ENCODE measurements around the gene UROC1.

UROC1 gene

DNA sequence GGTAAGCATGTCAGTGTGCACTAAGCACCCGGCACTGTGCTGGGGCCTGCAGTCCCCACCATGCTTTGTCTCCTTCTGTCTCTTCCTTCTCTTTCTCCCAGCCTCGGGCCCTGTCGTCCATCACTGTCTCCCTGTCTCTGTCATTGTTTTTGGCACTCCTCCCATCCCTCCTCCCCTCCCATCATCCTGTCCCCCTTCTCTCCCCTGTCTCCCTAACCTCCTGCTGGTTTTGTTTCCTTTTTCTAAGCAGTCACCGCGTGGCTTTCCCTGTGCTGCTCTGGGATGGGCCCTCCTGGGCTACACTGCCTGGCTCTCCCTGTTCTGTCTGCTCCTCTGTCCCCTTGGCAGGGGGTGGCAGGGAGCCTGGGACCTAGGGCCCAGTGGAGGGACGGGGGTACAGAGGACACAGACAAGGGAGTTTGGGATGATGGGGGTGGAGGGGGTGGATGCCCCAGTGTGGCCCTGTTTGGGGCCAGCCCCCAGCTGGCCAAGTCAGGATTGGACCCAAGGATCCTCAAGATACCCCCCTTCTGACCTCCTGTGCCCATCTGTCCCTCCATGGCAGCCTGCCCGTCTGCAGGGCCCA is 12.1 kb upstream of the UROC1 start:
- no peak for DNase-seq

DNA sequence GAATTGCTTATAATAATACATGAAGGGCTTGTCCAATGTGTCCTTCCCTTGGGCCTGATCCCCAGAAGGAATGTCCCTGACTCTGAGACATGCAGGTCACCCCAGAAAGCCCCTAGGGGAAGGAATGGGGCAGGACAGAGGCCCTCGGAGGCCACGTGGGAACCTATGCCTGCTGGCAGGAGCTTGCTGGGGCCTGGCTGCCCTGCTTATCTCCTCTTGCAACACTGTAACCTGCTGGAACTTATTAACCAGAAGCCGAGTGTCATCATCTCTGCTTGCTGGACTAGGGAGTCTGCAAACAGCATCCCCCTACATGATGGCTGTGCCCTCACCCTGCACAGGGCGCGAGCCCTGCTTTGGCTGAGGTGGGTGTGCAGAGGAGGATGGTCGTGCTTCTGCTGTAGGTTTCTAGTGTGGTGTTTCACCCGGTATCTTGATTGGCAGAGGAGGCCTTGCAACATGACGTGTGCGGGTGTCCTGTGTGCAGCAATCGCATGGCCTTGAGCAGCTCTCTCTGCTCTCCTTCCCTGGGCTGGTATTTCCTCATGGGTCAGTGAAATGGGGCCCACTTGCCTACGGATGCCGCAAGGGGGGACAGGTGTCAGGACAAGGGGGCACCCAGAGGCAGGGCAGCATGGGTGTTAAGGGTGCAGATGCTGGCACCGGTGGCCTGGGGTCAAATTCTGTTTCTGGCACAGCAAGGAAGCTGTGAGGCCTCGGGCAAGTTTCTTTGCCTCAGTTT is 11.4 kb upstream of the UROC1 start:
- DNase-seq = no peak

DNA sequence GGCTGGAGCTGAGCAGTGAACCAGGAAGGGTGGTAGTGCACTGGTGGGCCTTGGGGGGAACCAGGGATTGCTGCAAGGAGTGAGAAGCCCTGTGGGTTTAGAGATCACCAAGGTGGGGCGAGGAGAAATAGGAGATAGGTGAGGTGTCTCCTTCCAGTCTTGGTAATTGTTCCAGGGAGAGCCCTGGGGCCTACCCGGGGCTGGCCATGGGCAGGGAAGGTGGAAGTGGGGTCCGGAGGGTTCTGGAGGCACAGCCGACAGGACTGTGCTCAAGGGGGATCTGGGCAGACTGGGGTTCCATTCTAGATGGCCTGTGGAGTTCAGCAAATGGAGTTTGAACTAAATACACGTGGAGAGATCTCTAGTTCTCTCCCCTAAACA is 10.8 kb upstream of the UROC1 start:
- no peak for DNase-seq

DNA sequence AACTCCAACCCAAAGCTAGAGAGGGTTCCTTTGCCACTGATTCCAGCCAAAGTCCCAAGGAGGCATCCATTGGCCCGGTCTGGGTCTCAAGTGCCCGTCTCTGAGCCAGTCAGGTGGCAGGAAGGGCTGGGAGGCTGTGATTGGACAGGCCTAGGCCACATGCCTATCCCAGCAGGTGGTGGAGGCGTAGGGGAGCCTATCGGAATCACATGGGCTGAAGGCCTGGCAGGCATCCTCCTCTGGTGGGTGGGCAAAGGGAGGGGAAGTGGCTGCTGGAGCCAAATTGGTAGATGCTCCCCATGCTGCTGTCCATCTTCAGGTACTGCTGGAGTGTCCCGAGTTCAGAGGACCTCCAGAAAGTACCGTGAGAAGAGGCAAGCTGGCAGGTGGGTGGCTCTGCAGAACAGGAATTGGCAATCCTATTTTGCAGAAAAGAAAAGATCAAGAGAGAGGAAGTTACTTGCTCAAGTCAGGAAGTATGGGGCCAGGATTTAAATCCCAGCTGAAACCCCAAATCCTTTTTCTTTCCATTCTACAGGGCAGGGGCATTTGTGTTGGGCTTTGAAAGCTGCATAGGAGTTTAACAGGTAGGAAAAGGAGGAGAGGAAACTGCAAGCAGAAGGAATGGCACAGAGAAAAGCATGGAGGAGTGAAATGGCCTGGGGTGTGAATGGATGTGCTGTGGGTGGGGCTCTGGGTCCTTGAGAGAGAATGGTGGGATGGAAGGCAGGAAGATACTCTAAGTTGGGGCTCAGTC is 10.1 kb upstream of the UROC1 start:
- DNase-seq = no peak

DNA sequence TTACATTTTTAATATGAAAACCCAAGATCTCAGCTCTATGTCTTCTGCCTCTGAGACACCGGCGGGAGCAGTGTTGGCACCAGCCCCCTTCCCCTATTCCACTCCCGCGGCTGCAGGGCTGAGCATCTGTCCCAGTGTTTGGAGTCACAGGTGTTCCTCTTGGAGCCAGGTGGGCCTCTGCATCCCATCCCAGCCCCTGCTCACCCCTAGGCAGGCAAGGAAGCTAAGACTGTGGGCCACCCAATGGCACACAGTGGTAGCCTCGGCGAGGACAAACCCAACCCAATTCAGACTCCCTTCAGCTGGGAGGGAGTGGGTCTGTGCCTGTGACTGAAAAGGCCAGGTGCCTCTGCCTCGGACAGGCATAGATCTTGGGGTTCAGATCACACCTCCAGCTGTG is 9.4 kb upstream of the UROC1 start:
- DNase-seq = no peak

DNA sequence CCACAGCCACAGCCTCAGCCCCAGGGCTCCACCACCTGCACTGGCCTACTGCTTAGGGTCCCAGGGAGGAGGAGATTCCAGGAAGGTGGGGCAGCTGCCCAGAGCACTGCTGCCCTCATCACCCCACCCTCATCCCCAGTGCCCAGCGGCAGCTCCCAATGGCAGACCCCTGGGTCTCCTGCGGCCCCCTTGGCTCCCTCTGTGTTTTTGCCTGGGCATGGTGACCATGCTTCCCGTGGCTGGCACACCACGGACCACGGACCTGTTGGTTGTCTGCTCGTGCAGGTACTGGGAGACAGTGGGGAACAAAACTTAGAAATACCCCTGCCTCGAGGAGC is 9.1 kb upstream of the UROC1 start:
- DNase-seq = no peak

DNA sequence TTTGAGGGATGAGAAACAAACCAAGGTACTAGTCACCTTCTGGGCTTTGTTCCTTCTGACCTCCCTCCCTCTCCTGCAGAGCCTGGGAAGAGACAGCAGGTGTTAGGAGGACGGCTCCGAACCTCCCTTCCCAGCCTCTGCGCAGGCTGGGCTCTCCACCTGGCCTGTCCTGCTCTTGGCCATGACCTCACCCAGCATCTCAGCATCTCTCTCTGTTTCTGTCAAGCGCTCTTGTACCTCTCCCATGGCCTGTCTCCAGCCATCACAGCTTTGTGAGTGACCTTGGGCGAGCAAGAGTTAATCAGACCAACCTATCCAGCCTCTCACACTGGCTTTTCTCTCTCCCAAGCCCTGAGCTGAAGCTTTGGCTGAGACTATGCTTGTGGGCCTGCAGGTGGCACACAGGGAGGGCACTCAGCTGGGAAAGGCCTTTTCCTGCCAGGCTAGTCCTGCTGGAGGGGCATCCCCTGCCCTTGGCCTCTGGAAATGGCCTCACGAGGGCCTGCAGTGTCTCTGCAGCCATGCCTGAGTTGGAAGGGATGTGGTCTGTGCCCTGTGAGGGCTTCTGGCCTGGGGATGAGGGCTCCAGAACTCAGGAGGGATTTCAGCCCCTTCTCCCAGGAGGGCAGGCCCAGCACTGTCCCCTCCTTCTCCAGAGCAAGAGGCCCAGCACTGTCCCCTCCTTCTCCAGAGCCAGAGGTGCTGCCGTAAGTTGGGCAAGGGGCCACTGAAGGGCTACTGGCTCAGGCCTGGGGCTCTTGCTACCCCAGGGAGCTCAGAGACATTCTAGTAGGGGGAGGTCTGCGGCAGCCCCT is 8.5 kb upstream of the UROC1 start:
- DNase-seq = no peak

DNA sequence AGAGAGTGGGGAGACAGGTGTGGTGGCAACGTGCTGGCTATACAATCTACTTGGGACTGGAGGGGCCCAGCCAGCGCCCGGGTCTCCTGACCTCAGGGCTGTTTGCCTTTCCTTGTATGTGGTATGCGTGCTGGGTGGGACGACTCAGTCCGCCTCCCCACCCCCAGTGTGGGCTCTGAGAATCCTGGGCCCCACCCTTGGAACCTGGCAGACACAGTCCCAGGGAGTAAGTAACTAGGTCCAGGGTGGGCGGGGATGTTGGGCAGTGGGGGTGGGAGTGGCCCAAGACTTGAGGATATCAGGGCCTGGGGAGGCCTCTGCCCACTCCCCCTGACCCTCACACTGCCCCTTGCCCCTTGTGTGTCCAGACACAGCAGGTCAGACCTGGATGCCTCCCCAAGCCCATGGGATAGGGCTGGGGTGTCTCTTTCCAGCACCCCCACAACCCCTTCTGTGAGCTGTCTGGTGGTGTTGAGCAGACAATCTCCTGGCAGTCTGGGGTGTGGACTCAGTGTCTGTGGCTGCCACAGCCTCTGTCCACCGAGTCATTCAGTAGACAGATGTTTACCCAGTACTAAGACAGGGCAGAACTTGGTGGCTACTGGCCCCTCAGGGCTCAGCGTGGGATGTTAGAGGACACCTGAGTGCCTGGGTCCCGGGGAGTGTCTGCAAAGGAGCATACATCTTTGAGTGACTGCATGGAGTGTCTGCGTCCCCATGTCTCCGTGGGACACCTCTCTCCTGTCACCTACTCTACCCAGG is 7.7 kb upstream of the UROC1 start:
- no peak for DNase-seq

DNA sequence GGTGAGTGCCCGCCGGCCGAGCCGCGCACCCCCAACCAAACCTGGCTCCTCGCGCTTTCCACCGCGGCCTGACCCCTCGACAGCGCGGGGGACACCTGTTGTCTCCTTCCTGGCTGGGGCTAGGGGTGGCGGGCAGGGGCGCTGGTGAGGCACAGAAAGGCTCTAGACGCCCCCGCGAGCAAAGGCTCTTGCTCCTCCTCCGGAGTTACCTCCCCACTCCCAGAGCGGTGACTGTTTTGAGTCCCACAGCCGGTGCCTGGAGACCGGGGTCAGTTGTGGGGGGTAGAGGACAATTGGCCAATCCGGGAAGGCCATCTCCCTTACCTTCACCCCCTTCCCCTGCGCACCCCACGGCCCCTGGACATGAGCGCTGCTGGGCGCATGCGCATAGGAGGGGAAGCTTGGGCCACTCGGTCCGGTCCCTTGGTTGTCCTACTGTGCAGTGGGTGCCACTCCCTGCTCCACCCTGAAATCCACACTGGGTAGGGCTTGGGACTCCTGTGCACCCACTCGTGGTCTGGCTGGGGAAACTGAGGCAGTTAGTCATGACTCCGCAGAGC is 6.9 kb upstream of the UROC1 start:
- DNase-seq = no peak

DNA sequence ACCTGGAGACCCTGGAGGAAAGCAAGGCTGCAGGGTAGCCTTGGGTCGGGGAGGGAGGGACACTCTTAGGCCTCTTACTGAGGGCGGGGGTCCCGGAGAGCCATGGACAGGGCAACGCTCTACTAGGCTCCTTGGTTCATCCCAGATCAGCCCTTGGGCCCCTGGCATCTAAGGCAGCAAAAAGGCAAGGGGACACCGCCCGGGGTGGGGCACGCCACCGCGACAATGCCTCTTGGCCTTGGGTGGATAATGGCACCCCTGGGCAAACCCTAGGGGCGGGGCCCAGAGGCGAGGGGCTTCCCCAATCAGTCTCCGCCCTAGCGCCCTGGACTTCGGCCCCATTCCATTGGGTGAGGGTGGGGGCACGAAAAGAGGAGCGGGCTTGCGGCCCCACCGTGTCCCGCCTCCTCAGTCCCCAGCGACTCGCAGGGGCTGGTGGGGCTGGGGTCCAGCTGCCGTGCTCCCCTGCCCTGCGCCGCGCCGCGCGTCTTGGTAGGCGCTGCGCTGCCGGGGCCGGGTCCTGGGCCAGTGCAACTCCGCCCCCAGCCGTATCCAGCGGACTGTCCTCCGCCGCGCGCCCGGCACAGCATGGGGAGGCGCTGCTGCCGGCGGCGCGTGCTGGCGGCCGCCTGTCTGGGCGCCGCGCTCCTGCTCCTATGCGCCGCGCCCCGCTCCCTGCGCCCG is 6.3 kb upstream of the UROC1 start, which contains the start of gene CHST13:
CHST13 (plus strand) TSS at position 411 of the 684 bp plus-strand sequence; CDS start at position 589, 178 bp downstream.
- peak; percentile 28 for DNase-seq

DNA sequence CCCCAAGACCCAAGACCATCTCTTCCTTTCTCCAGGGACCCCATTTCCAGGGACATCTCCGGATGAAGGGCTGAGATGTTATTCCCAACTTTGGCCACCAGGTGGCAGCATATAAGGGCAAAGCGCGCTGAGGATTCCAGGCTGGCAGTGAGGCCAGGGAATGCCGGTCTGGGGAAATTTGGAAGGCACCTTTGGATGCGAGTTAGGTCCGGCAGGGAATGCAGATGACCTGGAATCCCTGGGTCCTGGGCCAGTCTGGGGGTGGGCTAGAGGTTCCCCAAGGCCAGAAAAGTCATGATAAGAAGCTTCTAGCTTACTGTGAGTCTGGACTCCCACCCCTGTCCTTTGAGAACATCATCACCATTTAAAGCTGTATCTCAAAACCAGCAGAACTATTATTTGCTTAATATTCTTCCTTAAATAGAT is 4.8 kb upstream of the UROC1 start:
- DNase-seq = peak; percentile 21

DNA sequence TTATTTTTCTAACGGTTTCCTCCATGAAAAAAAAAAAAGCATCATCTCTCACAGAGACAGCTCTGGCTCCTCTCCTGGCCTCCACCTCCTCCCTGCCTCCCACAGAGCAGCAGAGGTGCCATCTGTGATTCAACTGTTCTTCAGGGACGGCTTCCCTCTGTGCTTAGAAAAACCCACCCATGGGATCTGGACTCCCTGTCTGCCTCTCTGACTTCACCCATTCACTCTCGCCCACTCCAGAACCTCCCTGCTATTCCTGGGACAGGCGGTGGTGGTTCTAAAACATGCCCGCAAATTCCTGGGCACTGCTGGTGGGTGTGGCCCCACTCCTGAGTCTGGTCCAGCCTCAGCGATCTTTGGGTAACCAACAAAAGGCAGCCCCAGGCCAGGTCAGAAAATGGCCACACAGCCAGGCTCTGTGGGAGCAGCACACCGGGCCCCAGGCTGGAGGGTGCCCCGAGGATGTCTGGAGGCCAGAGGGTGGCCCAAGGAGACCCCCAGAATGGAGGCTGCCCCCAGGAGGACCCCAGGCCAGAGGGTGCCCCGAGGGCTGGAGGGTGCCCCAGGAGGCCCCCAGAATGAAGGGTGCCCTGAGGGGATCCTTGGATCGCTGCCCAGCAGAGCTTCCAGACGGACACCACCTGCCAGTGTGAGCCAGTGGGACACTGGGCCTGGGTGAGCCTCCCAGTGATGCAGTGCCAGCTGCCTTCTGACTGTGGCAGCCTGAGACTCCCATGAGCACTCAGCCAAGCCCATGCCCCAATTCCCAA is 3.7 kb upstream of the UROC1 start:
- no peak for DNase-seq

DNA sequence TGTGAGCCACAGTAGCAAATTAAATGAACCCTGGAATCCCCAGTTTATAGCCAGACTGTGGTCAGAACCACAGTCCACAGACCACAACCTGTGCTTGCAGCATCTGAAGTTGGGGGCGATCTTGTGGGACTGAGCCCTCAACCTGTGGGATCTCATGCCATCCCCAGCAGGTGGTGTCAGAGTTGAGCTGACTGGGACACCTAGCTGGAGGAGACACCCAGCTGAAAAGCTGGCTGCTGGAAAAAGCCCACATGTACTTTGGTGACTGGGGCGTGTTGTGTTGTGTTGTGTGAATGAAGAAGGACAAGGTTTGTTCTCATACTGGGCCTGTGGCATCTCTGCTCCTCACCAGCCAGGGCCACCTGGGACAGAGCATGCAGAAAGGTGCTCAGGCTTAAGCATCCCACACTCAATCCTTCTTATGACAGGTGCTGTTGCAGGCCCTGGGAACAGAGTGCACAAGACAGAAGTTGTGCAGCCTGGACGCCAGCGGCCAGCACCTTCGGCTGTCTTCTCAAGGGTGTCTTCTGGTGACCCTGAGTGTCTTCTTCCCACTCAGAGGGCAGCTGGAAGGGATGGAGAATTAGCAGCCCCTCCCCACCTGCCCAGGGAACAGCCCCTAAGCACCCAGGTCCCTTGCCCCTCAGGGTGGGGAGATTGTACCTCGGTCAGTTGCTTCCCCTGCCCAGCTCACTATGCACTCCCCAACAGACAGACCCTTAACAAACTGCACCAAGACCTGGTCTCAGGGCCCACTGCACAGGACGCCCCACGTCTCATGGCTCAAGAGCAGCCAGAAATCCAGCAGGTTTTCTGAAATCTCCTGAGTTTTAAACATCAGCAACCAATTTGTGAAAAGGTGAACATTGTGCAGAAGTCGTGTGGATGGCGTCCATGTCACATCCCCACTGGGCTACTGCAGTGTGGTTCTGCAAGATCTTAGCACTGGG is 2.2 kb upstream of the UROC1 start:
- DNase-seq = no peak

DNA sequence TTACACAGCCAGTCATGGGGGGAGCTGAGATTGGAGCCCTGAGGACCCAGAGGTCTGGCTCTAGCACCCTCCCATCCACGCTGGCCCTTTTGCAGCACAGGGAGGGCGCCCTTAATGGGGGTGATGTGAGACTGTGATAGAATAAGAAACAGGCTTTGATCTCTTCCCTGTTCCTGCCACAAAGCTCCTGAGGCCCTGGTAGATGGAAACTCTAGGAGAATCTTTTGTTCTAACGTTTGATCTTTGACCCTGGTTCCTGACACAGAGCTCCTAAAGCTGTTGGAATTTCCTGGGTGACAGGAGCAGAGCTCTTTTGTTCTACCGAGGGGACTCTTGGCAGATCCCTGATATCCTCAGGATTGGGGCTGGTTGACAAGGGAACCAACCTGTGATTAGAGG is 1.2 kb upstream of the UROC1 start:
- no peak for DNase-seq

DNA sequence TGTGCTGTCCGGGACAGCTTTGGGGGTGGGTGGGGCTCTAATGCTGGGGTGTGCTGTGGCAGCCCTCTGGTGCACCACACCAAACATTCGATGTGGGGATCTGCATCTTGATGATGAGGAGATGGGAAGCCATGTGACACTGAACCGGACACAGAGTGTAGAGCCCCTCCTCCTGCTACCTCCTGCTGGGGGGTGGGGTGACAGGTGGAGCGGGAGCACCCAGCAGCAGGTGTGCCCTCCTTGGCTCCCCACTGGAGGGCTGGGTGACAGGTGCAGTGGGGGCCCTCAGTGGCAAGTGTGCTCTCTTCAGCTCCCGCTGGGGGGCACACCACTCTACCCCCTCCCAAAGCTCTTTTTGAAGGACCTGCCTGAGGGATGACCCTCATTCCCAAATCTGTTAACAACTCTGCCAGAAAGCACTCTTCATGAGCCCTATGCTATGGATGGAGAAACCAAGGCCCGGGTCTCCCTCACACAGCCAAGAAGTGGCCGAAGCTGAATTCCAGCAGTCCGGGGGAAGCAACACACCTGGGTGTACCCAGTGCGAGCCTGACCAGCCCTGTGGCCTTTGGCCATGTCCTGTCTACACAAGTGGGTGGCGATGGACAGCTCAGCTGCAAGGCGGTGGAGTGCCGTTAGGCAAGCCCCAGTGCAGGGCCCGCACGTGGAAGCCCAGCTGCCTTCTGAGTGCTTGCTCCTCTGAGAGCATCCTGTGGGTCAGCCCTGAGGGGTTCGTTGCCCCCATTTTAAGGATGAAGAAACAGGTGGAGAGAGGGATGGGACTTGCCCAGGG is 609 bp upstream of the UROC1 start:
- DNase-seq = no peak

DNA sequence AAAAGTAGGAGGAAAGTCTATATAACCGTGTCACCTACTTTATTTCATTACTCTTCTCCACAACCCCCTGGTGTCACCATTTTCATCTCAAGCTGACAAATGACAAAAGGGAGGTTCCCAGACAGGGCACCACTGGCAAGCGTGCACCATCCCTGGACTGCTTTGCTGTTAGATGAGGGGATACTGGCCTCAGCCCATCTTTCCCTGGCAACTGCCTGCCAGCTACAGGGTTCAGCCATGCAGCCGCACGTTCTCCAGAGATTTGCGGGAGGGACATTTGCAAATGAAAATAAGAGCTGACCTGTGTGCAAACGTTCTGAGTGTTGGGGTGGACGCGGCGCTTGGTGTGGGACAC is 660 bp downstream of the UROC1 start:
- DNase-seq = no peak

DNA sequence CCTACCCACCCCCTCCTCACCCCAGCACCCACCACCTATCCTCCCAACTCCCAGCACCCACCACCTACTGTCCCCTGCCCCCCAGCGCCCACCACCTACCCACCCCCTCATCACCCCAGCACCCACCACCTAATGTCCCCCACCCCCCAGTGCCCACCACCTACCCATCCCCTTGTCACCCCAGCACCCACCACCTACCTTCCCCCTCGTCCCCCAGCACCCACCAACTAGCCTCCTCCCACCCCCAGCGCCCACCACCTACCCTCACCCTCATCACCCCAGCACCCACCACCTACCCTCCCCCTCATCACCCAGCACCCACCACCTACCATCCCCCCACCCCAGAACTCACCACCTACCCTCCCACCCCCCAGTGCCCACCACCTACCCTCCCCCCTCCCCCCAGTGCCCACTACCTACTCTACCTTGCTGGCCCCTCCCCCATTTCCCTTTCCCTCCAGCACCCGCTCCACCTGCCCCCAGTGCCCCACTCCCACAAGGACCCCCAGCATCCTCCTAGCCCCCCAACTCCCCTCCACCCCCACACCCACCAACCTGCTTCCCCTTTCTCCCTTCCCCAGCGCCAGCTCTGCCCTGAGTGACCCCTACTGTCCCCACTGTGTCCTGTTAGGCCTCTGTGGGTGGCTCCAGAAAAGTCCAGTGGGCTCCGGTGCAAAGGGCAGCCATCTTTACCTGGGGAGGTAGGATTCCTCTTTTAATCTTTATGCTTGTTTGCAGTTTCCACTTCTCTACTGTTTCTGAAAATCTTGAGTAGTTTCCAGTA is 1.2 kb downstream of the UROC1 start:
- no peak for DNase-seq
